Measurements from ENCODE around the gene SENP6. TPM values are rescaled to one million over a fixed set of nuclear protein-coding genes. Genes with fewer than 3 reads are reported as not detected.

SENP6 gene
- total RNA-seq, 1 donor from 2014 or later: 82.1 TPM

DNA sequence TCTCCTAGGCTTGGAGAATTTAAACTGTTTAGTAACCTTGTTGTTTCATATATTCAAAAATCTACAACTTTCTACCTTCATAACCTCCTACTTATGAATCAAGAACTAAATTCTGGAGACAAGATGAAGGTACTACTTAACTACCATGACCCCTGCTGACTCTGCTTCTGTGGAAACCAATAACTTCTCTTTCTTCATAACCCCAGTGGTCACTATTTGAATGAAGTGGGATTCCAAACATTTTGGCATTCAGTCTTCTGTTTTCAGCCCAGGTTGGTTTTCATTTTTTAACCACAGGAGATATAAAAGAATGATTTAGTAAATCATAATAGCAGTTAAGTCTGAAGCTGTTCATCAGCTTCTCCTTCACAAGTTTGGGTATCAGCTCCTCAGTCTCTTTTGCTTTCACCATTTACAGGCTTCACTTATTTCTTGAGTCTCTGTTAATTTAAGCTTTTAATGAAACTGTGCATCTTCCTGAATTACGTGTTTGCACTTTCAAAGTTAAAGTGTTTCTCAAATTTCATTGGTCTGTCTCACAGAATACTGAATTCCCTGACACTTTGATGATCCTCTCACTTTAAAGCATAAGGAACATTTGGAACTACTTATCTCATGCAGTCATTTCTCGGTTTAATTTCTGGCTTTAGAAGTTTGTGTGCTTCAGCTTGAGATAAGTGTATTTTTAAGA is 9.5 kb downstream of the SENP6 start:
- Mint-ChIP-seq H3K27me3 (ENCODE audit: low read depth) (no peaks in the 10 kb centered on the region), H3K36me3 (ENCODE audit: low read depth) (no peaks in the 10 kb centered on the region), H3K9me3 (ENCODE audit: low read depth) (no peaks in the 10 kb centered on the region), H3K4me3 (ENCODE audit: unreplicated experiment) (no peak overlapping the region), H3K27ac (ENCODE audit: unreplicated experiment) (peak overlapping the region; percentile 49), H3K4me1 (ENCODE audit: low read depth) (peaks cover 85% of the 10 kb centered on the region)
- TF ChIP-seq, protein P1, sequence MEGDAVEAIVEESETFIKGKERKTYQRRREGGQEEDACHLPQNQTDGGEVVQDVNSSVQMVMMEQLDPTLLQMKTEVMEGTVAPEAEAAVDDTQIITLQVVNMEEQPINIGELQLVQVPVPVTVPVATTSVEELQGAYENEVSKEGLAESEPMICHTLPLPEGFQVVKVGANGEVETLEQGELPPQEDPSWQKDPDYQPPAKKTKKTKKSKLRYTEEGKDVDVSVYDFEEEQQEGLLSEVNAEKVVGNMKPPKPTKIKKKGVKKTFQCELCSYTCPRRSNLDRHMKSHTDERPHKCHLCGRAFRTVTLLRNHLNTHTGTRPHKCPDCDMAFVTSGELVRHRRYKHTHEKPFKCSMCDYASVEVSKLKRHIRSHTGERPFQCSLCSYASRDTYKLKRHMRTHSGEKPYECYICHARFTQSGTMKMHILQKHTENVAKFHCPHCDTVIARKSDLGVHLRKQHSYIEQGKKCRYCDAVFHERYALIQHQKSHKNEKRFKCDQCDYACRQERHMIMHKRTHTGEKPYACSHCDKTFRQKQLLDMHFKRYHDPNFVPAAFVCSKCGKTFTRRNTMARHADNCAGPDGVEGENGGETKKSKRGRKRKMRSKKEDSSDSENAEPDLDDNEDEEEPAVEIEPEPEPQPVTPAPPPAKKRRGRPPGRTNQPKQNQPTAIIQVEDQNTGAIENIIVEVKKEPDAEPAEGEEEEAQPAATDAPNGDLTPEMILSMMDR (IDR thresholded peaks at IDR 0.05): no peak
- no peak for DNase-seq (ENCODE audit: low spot score)

DNA sequence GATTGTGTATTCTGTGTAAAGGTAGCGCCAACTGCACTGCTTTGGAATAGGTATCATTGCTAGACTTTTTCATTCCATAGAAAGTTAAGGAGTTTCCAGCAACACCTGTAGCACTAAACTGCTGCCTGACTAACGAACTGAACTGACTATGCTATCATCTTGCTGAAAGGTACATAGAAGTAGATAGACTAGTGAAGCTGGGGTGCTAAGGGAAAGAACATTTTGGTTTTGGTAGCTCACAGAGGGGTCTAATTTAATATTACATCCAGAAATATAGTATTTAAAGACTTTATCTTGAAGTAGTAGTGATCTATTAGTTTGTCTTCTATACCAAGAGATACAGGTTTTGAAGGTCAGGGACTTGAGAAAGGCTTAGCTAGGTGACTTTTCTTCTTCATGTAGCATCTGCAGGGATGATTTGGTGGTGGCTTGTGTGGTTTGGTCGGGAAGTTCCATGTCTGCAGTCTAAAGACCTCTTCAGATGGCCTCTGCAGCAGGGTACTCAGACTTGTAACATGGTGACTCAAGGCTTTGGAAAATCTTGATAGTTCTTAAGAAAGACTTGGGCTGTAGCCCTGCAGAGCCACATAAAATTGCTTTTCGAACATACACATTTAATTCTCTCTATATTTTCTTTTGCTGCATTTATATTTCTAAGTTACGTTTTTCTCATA is 10.2 kb downstream of the SENP6 start:
- H3K27me3 Mint-ChIP-seq (ENCODE audit: low read depth): no peaks in the 10 kb centered on the region
- DNase-seq (ENCODE audit: low spot score): no peak
- H3K36me3 Mint-ChIP-seq (ENCODE audit: low read depth): no peaks in the 10 kb centered on the region
- TF ChIP-seq, protein P1 (IDR thresholded peaks at IDR 0.05): no peak
- H3K4me1 Mint-ChIP-seq (ENCODE audit: low read depth): peaks cover 78% of the 10 kb centered on the region
- H3K4me3 Mint-ChIP-seq (ENCODE audit: unreplicated experiment): no peak overlapping the region
- peak overlapping the region; percentile 53 for H3K27ac Mint-ChIP-seq (ENCODE audit: unreplicated experiment)
- H3K9me3 Mint-ChIP-seq (ENCODE audit: low read depth): no peaks in the 10 kb centered on the region

DNA sequence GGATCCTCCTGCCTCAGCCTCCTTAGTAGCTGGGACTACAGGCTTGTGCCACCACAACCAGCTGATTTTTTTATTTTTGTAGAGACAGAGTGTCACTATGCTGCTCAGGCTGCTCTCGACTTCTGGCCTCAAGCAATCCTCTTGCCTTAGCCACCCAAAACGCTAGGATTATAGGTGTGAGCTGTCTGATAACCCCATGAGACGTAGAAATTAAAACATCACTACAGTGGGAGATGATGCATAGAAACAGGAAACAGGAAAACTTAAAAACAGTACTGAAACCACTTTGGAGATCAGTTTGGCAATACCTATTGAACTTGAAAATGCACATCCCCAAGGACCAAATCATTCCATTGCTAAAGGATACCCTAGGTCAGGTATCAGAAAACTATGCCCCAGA is 10.8 kb downstream of the SENP6 start:
- Mint-ChIP-seq H3K27me3 (ENCODE audit: low read depth) (no peaks in the 10 kb centered on the region), H3K4me1 (ENCODE audit: low read depth) (peaks cover 73% of the 10 kb centered on the region), H3K36me3 (ENCODE audit: low read depth) (no peaks in the 10 kb centered on the region), H3K4me3 (ENCODE audit: unreplicated experiment) (no peak overlapping the region), H3K27ac (ENCODE audit: unreplicated experiment) (peak overlapping the region; percentile 37), H3K9me3 (ENCODE audit: low read depth) (no peaks in the 10 kb centered on the region)
- no peak for DNase-seq (ENCODE audit: low spot score)
- TF ChIP-seq, protein P1 (IDR thresholded peaks at IDR 0.05): no peak

DNA sequence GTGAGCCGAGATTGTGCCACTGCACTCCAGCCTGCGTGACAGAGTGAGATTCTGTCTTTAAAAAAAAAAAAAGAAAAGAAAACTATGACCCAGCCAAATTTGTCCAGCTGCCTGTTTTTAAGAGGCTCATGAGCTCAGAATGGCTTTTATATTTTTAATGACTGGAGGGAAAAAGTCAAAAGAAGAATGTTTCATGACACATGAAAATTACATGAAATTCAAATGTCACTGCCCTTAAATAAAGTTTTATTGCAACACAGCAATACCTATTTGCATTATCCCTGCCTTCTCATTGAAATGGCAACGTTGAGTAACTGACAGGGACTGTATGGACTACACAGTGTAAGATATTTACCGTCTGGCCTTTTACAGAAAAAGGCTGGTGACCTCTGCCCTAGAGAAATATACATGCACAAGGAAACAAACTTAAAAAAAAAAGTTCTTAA is 11.4 kb downstream of the SENP6 start:
- Mint-ChIP-seq H3K4me1 (ENCODE audit: low read depth) (peaks cover 72% of the 10 kb centered on the region), H3K36me3 (ENCODE audit: low read depth) (no peaks in the 10 kb centered on the region), H3K9me3 (ENCODE audit: low read depth) (no peaks in the 10 kb centered on the region)

DNA sequence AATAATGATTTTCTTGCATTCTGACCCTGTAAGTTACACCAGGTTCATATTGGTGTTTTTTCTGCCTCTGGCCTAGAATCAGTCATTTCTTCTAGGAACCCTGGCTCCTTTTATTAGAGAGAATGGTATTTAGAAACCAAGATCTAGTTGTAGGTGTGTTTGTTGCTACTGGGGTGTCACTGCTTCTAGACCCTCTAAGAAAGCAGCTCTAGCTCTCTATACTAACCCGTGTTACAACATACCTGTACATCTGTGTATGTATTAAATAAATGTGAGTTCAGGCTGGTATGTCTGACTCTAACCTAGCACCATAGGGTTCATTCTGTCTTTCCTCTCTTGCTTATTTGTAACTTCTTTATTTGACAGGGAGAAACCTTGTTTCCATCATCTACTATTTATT is 16.8 kb downstream of the SENP6 start:
- Mint-ChIP-seq H3K27ac (ENCODE audit: unreplicated experiment) (no peak overlapping the region), H3K4me3 (ENCODE audit: unreplicated experiment) (no peak overlapping the region), H3K9me3 (ENCODE audit: low read depth) (peaks cover 5% of the 10 kb centered on the region), H3K4me1 (ENCODE audit: low read depth) (peaks cover 60% of the 10 kb centered on the region), H3K27me3 (ENCODE audit: low read depth) (no peaks in the 10 kb centered on the region), H3K36me3 (ENCODE audit: low read depth) (no peaks in the 10 kb centered on the region)
- TF ChIP-seq, protein P1 (IDR thresholded peaks at IDR 0.05): no peak
- no peak for DNase-seq (ENCODE audit: low spot score)

More for the DNA sequence above, 11.4 kb downstream of the SENP6 start:
- H3K27ac Mint-ChIP-seq (ENCODE audit: unreplicated experiment): peak overlapping the region; percentile 37
- DNase-seq (ENCODE audit: low spot score): no peak
- H3K27me3 Mint-ChIP-seq (ENCODE audit: low read depth): no peaks in the 10 kb centered on the region
- TF ChIP-seq, protein P1 (IDR thresholded peaks at IDR 0.05): no peak
- H3K4me3 Mint-ChIP-seq (ENCODE audit: unreplicated experiment): no peak overlapping the region
